Lung (tissue), 12 donors: Measurements from ENCODE around the gene HIPK2. TPM values are rescaled to one million over a fixed set of nuclear protein-coding genes. Genes with fewer than 3 reads are reported as not detected.
A peak's percentile ranks its signal among the peaks of the same experiment; 100 is the strongest.

Experiments
- ATAC-seq: fragments of 200-7000 bp; cut with Tn5 transposase; one replicate; pipeline ENCODE4 v1.9.1; 2020; ENCODE audit warnings: moderate number of reproducible peaks; ENCODE audit not compliant: insufficient read depth, low FRiP score
- DNase-seq, 3 donors: peaks; one replicate each; pipeline ENCODE4 v3.0.0-alpha.2; 2013 to 2017
- H3K27ac ChIP-seq, 2 donors: one replicate each; pipeline ENCODE4 v1.5.1; 2013; ENCODE audit warnings: mild to moderate bottlenecking in 2 of 2, moderate library complexity in 2 of 2, control low read depth in 1 of 2, inconsistent platforms in 1 of 2, low read depth in 1 of 2, low read length in 1 of 2
- H3K27me3 ChIP-seq, 3 donors: one replicate each; pipeline ENCODE4 v1.5.1; 2013; ENCODE audit warnings: low read length in 2 of 3; ENCODE audit not compliant: control insufficient read depth in 3 of 3, insufficient read depth in 3 of 3
- H3K36me3 ChIP-seq, 4 donors: one replicate each; pipeline ENCODE4 v1.5.1; 2013; ENCODE audit warnings: low read length in 4 of 4, mild to moderate bottlenecking in 1 of 4, moderate library complexity in 1 of 4; ENCODE audit not compliant: control insufficient read depth in 4 of 4, insufficient read depth in 4 of 4
- H3K4me1 ChIP-seq, 5 donors: one replicate each; pipeline ENCODE4 v1.5.1; 2013; ENCODE audit warnings: low read length in 5 of 5, mild to moderate bottlenecking in 2 of 5, moderate library complexity in 1 of 5; ENCODE audit not compliant: control insufficient read depth in 5 of 5, insufficient read depth in 5 of 5
- H3K4me3 ChIP-seq: one replicate; pipeline ENCODE4 v1.5.1; 2013; ENCODE audit warnings: mild to moderate bottlenecking, control low read depth, moderate library complexity
- H3K9ac ChIP-seq, 2 donors: one replicate each; pipeline ENCODE4 v1.5.1; 2013; ENCODE audit warnings: low read length in 2 of 2, control low read depth in 1 of 2; ENCODE audit not compliant: insufficient read depth in 1 of 2
- H3K9me3 ChIP-seq, 4 donors: one replicate each; pipeline ENCODE4 v1.5.1; 2013; ENCODE audit warnings: low read length in 3 of 4, mild to moderate bottlenecking in 1 of 4, moderate library complexity in 1 of 4; ENCODE audit not compliant: control insufficient read depth in 4 of 4, insufficient read depth in 3 of 4
- WGBS, 2 donors: extraction: QIAGEN DNeasy Blood & Tissue Kit; methylation state at CpG; one replicate each; pipeline ENCODE4 v1.1.7; 2013; 5-methylcytosine and 5-hydroxymethylcytosine counted together
- polyA plus RNA-seq, 2 donors: library from polyadenylated mRNA; stranded (reverse); fragments of 200-250 nt; gene quantifications; one replicate each; pipeline ENCODE4 v1.2.1, GENCODE V29; 2013
- total RNA-seq, 2 donors: library from RNA; depleted of rRNA in 1 of 2; stranded (reverse); fragments of >200 nt in 1 of 2; gene quantifications; one replicate each; pipeline ENCODE4 v1.2.1, GENCODE V29; 2014 to 2021
- TF ChIP-seq, protein P1 (sequence below): IDR thresholded peaks from 2 replicates; pipeline ENCODE4 v1.5.1; 2012; ENCODE audit warnings: mild to moderate bottlenecking; ENCODE audit errors: control extremely low read depth, extremely low read depth
- donor health status: control.
- donor health status: control.
- donor health status: Bipolar disorder and iron deficiency.
- donor health status: healthy.
- donor health status: DM: yes; HTN: yes; CAD: no.

Gene HIPK2
- total and polyA plus RNA-seq, 4 donors, result 8.7 to 65.1 (median 18.3) TPM

DNA sequence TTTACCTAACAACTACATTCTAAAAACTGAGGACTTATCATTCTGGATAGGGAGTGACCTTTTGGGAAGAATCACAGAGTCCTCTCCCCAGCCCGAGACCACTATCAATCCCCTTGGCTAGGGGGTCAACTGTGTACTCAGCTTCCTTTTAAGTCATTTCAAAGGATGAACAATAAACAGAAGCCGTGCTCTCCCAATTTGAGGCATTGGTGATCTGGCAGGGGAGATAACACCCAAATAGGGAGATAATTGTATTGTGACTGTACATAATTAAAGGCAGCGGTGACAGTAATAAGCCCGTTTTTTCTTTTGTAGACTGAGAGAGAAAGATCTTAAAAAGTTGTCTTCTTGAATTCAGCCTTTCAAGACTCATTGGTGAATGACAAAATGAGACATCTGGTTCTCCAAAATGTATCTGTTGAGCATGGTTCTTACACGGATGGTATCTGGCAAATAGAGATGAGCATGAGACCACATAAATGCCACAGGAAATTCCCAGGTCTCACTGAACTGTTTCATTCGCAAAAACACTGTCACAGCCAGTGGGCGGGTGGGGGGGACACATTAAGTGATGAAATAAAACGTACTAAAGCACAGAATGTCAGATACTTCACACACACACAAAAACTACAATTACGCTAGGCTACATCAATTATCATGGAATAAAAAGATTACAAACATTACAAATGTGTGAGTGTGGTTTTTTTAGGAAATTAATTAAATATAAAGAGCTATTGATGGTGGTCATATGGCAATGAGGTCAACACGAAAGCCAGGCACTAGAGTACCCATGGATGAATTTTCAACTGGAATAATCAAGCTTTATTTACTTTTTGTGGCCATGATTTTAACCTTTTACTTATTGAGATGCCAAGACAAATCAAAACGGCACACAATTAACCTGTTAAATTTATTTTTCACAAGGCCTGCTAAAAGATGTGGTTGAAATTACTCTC is 108.4 kb downstream of the HIPK2 start:
- Histone ChIP-seq H3K4me3 (no peak overlapping the region), H3K36me3 (peaks cover 0 to 3% (median 0%) of the 10 kb centered on the region in 4 donors), H3K4me1 (peaks cover 0 to 5% (median 1%) of the 10 kb centered on the region in 5 donors), H3K27ac (no peak overlapping the region), H3K9ac (no peak overlapping the region), H3K9me3 (no peaks in the 10 kb centered on the region), H3K27me3 (no peaks in the 10 kb centered on the region)
- 78% methylated on average over 11 of the region's 11 CpGs for WGBS, 2 donors
- TF ChIP-seq, protein P1, sequence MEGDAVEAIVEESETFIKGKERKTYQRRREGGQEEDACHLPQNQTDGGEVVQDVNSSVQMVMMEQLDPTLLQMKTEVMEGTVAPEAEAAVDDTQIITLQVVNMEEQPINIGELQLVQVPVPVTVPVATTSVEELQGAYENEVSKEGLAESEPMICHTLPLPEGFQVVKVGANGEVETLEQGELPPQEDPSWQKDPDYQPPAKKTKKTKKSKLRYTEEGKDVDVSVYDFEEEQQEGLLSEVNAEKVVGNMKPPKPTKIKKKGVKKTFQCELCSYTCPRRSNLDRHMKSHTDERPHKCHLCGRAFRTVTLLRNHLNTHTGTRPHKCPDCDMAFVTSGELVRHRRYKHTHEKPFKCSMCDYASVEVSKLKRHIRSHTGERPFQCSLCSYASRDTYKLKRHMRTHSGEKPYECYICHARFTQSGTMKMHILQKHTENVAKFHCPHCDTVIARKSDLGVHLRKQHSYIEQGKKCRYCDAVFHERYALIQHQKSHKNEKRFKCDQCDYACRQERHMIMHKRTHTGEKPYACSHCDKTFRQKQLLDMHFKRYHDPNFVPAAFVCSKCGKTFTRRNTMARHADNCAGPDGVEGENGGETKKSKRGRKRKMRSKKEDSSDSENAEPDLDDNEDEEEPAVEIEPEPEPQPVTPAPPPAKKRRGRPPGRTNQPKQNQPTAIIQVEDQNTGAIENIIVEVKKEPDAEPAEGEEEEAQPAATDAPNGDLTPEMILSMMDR, result no peak
- ATAC-seq (no peak), DNase-seq (peak in 1 of 3 donors; percentile 36)

DNA sequence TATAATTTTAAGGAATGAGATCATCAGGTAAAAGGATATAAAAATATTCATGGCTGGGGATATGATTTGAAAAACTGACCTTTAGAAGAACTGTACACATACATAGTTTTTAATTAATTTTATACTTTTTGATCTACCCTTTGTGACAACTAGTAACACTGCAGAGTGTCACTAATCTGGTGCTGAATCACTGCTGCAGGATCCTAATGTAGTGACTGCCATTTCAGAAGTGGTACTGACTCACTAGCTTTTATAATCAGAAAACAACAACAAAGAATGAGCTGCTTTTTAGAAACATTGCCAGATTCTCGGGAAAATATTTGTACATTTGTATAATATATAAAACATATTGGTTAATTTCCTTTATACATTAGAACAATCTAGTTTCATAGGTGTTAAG is 110.4 kb downstream of the HIPK2 start:
- DNase-seq (no peak), ATAC-seq (no peak)
- no peak overlapping the region for H3K27ac ChIP-seq
- TF ChIP-seq, protein P1, result no peak
- WGBS, 2 donors, result 86 to 96% methylated on average over 1 of the region's 1 CpG
- no peaks in the 10 kb centered on the region for H3K27me3 ChIP-seq
- H3K4me3 ChIP-seq, result no peak overlapping the region
- no peak overlapping the region for H3K9ac ChIP-seq
- peaks cover 0 to 3% (median 0%) of the 10 kb centered on the region in 4 donors for H3K36me3 ChIP-seq
- no peaks in the 10 kb centered on the region for H3K9me3 ChIP-seq
- peaks cover 0 to 10% (median 4%) of the 10 kb centered on the region in 5 donors for H3K4me1 ChIP-seq

DNA sequence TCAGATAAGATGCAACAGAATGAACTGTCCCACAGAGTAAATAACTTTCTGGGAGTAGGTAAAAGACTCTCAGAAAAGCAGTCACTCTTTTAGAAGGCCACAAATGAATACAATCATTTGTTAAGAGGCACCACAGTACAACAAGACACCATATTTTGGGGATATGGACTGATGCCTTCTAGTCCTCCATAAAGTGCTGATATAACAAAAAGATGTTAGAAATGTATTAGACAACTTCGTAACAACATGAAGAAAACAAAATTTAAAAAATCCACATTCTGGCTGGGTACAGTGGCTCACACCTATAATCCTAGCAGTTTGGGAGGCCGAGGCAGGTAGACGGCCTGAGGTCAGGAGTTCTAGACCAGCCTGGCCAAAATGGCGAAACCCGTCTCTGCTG is 111.3 kb downstream of the HIPK2 start:
- Histone ChIP-seq H3K9ac (no peak overlapping the region), H3K27ac (no peak overlapping the region), H3K4me3 (no peak overlapping the region), H3K9me3 (no peaks in the 10 kb centered on the region), H3K4me1 (peaks cover 0 to 18% (median 4%) of the 10 kb centered on the region in 5 donors), H3K27me3 (no peaks in the 10 kb centered on the region), H3K36me3 (peaks cover 0 to 3% (median 0%) of the 10 kb centered on the region in 4 donors)
- TF ChIP-seq, protein P1, result no peak
- DNase-seq (no peak), ATAC-seq (no peak)
- 96 to 98% methylated on average over 5 of the region's 5 CpGs for WGBS, 2 donors
